Heart left ventricle (tissue), 16 donors: ENCODE results near the gene ZNF628. TPM values are rescaled to one million over a fixed set of nuclear protein-coding genes. Genes with fewer than 3 reads are reported as not detected.
A peak's percentile ranks its signal among the peaks of the same experiment; 100 is the strongest.

Source experiments
- ATAC-seq, 4 donors: fragments of 200-7000 bp; cut with Tn5 transposase; one replicate each; pipeline ENCODE4 v1.9.1; 2020 to 2022; ENCODE audit warnings: moderate library complexity in 4 of 4, mild to moderate bottlenecking in 3 of 4, moderate number of reproducible peaks in 1 of 4
- DNase-seq, 5 donors: peaks; one replicate each; pipeline ENCODE4 v3.0.0-alpha.2; 2020
- H3K27ac ChIP-seq, 12 donors: fragments of 200-600 bp; sonication (generic) in 4 of 12; one replicate each; pipeline versions ENCODE4 v1.5.0 to v1.8.0; 2016 to 2022; ENCODE audit warnings: mild to moderate bottlenecking in 2 of 12
- H3K27me3 ChIP-seq, 9 donors: fragments of 200-600 bp; sonication (generic) in 2 of 9; one replicate each; pipeline versions ENCODE4 v1.5.1 to v1.8.0; 2016 to 2022; ENCODE audit warnings: mild to moderate bottlenecking in 3 of 9
- H3K36me3 ChIP-seq, 9 donors: fragments of 200-600 bp; sonication (generic) in 2 of 9; one replicate each; pipeline versions ENCODE4 v1.5.0 to v1.8.0; 2018 to 2022; ENCODE audit warnings: mild to moderate bottlenecking in 2 of 9
- H3K4me1 ChIP-seq, 12 donors: fragments of 200-600 bp; sonication (generic) in 4 of 12; one replicate each; pipeline versions ENCODE4 v1.5.0 to v1.8.0; 2016 to 2022; ENCODE audit warnings: mild to moderate bottlenecking in 3 of 12
- H3K4me3 ChIP-seq, 12 donors: fragments of 200-600 bp; sonication (generic) in 4 of 12; one replicate each; pipeline versions ENCODE4 v1.5.0 to v1.8.0; 2017 to 2022; ENCODE audit warnings: mild to moderate bottlenecking in 9 of 12, moderate library complexity in 4 of 12
- H3K9me3 ChIP-seq, 12 donors: fragments of 200-600 bp; sonication (generic) in 4 of 12; one replicate each; pipeline versions ENCODE4 v1.5.0 to v1.8.0; 2016 to 2022; ENCODE audit warnings: mild to moderate bottlenecking in 1 of 12
- POLR2A ChIP-seq, 2 donors: fragments of 450-650 bp; IDR thresholded peaks; one replicate each; pipeline ENCODE4 v1.6.1; 2017; ENCODE audit warnings: antibody characterized with exemption in 2 of 2, mild to moderate bottlenecking in 2 of 2, moderate library complexity in 2 of 2
- WGBS, 4 donors: extraction: QIAGEN DNeasy Blood & Tissue Kit in 2 of 4; methylation state at CpG; one replicate each; pipeline versions ENCODE4 v1.1.5 to v1.1.7; 2013 to 2018; 5-methylcytosine and 5-hydroxymethylcytosine counted together
- intact Hi-C, 10 donors: fragments of 100-400 bp; cut with DNase I; formaldehyde crosslinking; loops; one replicate each; pipeline versions ENCODE4 v1.11.1 to v1.14.2; 2022
- polyA plus RNA-seq, 2 donors: library from polyadenylated mRNA; stranded (reverse); fragments of 200-250 nt; gene quantifications; one replicate each; pipeline ENCODE4 v1.2.3, GENCODE V29; 2013
- total RNA-seq, 9 donors: library from RNA; depleted of rRNA in 2 of 9; stranded (reverse); fragments of >200 nt in 2 of 9; fragmentation: NEBNext Ultra II Directional in 3 of 9; extraction: Animal tissue kit (Norgen Biotek cat#: 25700) in 3 of 9; gene quantifications; one replicate each; pipeline versions ENCODE4 v1.1.0 to v1.2.4, GENCODE V29; 2016 to 2023
- TF ChIP-seq, protein P1 (sequence below), 12 donors: fragments of 200-600 bp; sonication (generic) in 4 of 12; IDR thresholded peaks; one replicate each; pipeline versions ENCODE4 v1.5.0 to v1.8.0; 2018 to 2022; ENCODE audit warnings: antibody characterized with exemption in 12 of 12, mild to moderate bottlenecking in 5 of 12
- donor health status: ischemic (EF 13 %, LVEDD 7.1; RV severe dilation, severe dysfunction).
- donor health status: healthy with polysubstance abuse.
- donor health status: DM: no; HTN: yes; CAD: no.
- donor health status: DM: no; HTN: no; CAD: no.
- donor health status: ischemic (EF 25% LVEDD 6.9; RV normal size, moderate dysfunction).
- donor health status: ischemic (EF 25% LVEDD 5.7; RV mildly dilated, moderate dysfunction).
- donor health status: healthy.
- donor health status: DM: yes; HTN: yes; CAD: no.
- donor health status: ischemic (EF 35%, LVEDD 5.7; RV mildly dilated, moderate dysfunction).
- donor health status: nonischemic (EF 11% LVEDD 7.7; RV severe dilation, severe dysfunction).
- donor health status: DM: yes; HTN: yes; CAD: no.
- donor health status: PGD.
- donor health status: ischemic (EF 29% LVEDD 5.4; RV normal size, mild dysfunction).
- donor health status: nonischemic (EF 23%, LVEDD 6.1; RV moderate dilation, normal function).

Gene ZNF628
- total and polyA plus RNA-seq, 11 donors: 2.3 to 10.3 (median 5.4) TPM

DNA sequence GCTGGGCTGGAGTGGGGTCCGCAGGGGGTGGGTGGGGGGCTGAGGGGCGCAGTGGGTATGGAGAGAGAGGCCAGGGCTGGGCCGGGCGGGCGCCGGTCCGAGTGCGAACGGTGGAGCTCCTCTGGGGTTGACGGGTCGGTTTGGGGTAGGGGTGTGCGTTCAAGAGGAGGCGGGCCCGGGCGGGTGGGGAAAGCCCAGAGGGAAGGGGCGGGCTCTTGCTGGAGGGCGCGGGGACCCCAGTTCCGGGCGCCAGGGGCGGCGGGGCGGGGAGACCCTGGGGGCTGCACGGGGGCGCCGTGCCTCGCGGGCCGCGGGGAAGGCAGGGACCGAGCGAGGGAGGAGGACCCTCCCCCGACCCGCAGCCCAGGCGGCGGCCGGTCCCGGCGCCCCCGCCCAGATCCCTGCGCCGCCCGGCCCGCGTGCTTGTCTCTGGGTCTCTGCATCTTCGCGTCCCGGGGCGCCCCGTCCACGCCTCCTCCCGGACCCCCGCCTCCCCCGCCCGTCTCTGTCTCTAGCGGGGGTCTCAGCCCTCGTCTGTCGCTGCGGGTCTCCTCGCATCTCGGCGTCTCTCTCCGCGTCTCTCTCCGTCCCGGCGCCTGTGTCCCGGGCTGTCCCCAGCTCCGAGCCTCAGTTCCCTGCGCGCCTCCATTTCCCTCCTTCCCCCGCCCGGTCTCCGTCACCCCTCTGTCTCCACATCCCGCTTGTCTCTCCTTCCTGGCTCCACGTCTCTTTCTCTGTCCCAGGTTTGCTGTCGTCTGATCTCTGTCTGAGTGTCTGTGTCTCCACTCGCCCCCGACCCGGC is 25.1 kb upstream of the ZNF628 start:
- ATAC-seq (no peak), DNase-seq (no peak)
- intact Hi-C loops: loop anchor here in 1 of 10 donors (10.0 kb wide), 1 partner anchor 307 kb away; the partner anchor contains the start of gene TNNT1
- Histone ChIP-seq H3K4me3 (peak overlapping the region in 6 of 12 donors; percentile 6 to 22 (median 11)), H3K9me3 (no peaks in the 10 kb centered on the region), H3K27ac (no peak overlapping the region), H3K27me3 (peaks cover 14 to 38% (median 25%) of the 10 kb centered on the region in 9 donors), H3K4me1 (peaks cover 0 to 27% (median 11%) of the 10 kb centered on the region in 12 donors), H3K36me3 (peaks cover 0 to 15% (median 7%) of the 10 kb centered on the region in 9 donors)
- WGBS, 4 donors: 1 to 3% (median 1%) methylated on average over 26 to 79 of the region's 80 CpGs
- TF ChIP-seq, protein P1, sequence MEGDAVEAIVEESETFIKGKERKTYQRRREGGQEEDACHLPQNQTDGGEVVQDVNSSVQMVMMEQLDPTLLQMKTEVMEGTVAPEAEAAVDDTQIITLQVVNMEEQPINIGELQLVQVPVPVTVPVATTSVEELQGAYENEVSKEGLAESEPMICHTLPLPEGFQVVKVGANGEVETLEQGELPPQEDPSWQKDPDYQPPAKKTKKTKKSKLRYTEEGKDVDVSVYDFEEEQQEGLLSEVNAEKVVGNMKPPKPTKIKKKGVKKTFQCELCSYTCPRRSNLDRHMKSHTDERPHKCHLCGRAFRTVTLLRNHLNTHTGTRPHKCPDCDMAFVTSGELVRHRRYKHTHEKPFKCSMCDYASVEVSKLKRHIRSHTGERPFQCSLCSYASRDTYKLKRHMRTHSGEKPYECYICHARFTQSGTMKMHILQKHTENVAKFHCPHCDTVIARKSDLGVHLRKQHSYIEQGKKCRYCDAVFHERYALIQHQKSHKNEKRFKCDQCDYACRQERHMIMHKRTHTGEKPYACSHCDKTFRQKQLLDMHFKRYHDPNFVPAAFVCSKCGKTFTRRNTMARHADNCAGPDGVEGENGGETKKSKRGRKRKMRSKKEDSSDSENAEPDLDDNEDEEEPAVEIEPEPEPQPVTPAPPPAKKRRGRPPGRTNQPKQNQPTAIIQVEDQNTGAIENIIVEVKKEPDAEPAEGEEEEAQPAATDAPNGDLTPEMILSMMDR (IDR thresholded peaks at IDR 0.05): no peak
- TF ChIP-seq POLR2A (IDR thresholded peaks at IDR 0.05): no peak

- TF ChIP-seq, protein P1 (IDR thresholded peaks at IDR 0.05): no peak
- no peak for TF ChIP-seq POLR2A (IDR thresholded peaks at IDR 0.05)
- ATAC-seq: no peak
- WGBS, 4 donors: 3 to 7% (median 5%) methylated on average over 30 to 57 of the region's 57 CpGs
- intact Hi-C loops: loop anchor here in 1 of 10 donors (10.0 kb wide), 1 partner anchor 307 kb away; the partner anchor contains the start of gene TNNT1
- Histone ChIP-seq H3K4me3 (peak overlapping the region in 6 of 12 donors; percentile 6 to 29 (median 11)), H3K27ac (no peak overlapping the region), H3K27me3 (peaks cover 14 to 35% (median 21%) of the 10 kb centered on the region in 9 donors), H3K4me1 (peaks cover 0 to 27% (median 11%) of the 10 kb centered on the region in 12 donors), H3K9me3 (no peaks in the 10 kb centered on the region), H3K36me3 (peaks cover 0 to 16% (median 7%) of the 10 kb centered on the region in 9 donors)
- DNase-seq: no peak
Measured at GRCh38 chr19:55451965-55452748, 24.3 kb upstream of the ZNF628 start.

DNA sequence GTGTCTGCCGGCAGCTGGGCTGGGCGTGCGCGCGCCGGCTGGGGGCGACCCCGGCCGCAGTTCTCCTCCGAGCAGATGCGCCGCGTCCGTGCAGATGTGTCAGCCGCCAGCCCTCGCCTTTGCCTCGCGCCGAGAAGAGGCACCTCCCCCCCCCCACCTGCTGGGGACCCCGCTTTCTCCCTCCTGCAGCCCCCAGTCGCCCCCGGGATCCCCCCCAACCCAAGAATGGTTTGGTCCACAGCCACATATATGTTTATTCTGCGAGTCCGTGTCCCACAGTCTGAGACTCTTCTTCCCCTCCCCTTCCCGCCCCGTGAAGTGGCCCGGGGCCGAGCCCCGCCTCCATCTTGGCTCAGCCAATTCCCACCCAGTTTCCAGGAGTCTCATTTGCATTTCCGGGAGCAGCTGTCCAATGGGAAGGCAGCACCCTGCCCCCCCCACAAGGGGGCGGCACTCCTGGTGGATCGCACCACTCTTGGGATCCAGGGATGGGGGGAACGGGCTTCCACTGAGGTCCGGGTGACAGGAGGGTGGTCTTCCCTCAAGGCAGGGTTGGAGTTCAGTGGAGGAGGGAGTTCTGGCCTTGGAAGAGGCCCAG is 23.6 kb upstream of the ZNF628 start:
- WGBS, 4 donors: 17 to 23% (median 21%) methylated on average over 31 to 34 of the region's 34 CpGs

More for the DNA sequence above, 23.6 kb upstream of the ZNF628 start:
- no peaks in the 10 kb centered on the region for H3K9me3 ChIP-seq
- DNase-seq (peak; percentile 65 to 85 (median 72)), ATAC-seq (peak; percentile 47 to 89 (median 78))
- peaks cover 0 to 16% (median 7%) of the 10 kb centered on the region in 9 donors for H3K36me3 ChIP-seq
- TF ChIP-seq, protein P1 (IDR thresholded peaks at IDR 0.05): peak in 2 of 12 donors; percentile 10 to 22
- no peak for TF ChIP-seq POLR2A (IDR thresholded peaks at IDR 0.05)
- H3K27me3 ChIP-seq: peaks cover 14 to 35% (median 21%) of the 10 kb centered on the region in 9 donors
- H3K4me3 ChIP-seq: peak overlapping the region in 2 of 12 donors; percentile 21 to 29
- intact Hi-C loops: loop anchor here in 1 of 10 donors (10.0 kb wide), 1 partner anchor 308 kb away; the partner anchor contains the start of gene TNNT1
- H3K27ac ChIP-seq: no peak overlapping the region
- peaks cover 0 to 23% (median 11%) of the 10 kb centered on the region in 12 donors for H3K4me1 ChIP-seq
